CD4-positive, alpha-beta T cell treated with Interleukin-6 at 100 ng/mL for 8 hours (primary cell): Measurements from ENCODE around the gene TMEM134.
"Not testable (repeated sequence)": the region's sequence is repeated elsewhere in the genome, so short reads cannot be mapped to it uniquely, and the experiment has no call there.

Experiments
- DNase-seq: peaks from one replicate; pipeline ENCODE4 v3.0.0-alpha.2; 2020; ENCODE audit warnings: mixed read lengths, low spot score

The TMEM134 gene

DNA sequence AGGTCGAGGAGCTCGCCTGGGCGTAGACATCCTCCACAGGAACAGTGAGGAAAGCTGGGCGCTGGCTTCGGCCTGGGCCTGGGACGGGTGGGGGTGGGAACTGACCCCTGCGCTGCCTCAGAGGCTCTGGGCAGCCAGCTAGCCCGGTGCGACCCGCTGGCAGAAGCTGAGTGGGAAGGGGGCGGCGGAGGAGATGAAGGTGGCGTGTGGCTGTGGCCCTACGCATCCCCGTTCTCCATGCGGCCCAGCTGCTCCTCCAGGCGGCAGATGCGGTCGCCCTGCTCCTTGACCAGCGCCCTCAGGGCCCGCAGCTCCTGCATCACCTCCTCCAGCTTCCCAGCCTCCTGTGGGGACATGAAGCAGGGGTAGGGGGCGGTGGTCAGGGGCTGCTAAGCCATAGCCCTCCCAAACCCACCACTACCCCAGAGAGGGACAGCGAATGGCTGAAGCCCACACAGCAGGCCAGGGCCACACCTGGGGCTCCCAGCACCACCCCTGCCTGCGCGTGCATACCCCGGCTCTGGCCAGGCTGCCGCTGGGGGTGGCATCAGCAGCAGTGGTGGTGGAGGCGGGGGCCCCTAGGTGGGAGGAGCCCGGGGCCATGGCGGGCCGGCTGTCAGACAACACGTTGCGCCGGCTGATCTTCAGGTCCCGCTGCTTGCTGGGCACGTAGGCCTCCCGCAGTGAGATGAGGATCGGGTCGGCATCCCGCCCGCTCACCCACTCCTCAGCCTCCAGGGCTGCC, 30.7 kb downstream of the TMEM134 start:
- peak; percentile 74 for DNase-seq

DNA sequence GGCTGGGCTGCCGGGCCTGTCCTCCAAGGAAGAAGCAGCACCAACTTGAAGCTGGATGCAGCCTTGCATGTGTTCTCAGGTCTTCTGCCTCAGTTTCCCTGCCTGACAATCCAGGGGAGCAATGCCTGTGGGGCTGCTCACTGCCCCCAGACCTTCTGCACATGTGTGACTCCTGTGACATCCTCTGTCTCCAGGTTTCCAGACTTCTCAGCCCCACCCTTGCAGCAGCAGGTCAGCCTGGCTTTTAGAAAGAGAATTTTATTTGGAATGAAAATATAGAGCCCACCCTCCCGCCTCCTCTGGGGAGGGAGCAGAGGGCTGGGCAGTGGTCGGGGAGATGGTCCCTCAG, 31.3 kb downstream of the TMEM134 start:
- DNase-seq, result no peak

DNA sequence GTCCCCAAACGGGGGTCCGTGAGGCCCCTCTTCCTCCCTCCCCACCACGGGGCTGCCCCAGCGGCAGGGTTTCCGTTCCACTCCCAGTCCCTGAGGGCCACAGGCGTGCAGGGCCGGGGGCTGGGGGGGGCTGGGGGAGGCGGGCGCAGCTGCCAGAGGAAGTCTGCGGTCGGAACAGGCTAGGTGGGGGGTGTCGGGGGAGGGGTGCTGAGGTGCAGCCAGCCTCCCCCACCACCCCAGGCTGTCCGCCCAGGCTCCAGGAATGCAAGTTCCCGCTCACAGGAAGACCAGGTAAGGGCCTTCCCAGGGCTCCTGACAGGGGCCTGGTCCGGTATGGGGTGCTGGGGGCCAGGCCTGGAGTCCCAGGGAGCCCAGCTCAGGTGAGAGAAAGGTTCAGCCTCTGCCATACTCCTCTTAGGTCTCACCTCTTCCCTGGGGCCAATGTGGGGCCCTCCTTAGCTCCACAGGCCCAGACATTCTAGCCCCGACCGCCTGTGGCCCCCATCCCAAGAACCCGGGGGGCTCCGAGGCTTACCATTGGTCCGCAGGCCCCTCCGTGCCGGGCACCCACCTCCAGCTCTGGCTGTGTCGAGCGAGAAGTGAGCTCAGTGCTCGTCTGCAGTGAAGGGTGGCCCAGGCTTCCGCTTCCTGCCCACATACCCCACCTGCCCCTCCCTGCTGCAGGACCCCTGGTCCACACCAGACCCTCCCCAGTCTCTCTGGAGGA, 31.8 kb downstream of the TMEM134 start, which contains the start of gene PTPRCAP:
PTPRCAP (minus strand) TSS at position 601 of the 727 bp plus-strand sequence; CDS start at position 538, 63 bp downstream.
- peak; percentile 87 for DNase-seq

DNA sequence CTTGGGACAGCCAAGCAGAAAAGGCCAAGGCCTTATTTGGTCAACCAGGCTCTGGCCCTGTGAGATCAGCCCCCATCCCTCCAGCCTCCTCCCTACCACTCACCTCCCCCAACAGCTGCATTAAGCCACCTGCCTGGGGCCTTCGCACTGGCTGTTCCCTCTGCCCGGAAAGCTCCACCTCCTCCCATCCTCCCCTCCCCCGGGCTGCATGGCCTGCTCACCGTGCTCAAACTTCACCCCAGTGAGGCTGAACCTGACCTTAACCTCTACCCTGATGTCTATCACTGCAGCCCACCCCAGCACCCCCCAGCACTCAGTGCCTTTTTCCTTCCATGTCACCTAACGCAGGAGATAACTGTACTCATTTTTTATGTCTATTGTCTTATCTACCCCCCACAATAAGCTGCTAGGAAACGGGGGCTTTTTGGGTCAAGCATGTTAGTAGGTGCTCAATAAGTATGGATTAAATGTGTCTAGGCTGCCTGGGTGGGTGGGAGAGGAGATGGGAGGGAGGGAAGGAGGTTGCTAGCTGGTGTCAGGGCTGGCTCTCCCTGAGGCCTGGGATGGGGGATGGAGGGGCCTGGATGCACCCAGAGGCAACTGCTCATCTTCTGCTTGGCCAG, 32.5 kb downstream of the TMEM134 start:
- DNase-seq, result peak; percentile 80

DNA sequence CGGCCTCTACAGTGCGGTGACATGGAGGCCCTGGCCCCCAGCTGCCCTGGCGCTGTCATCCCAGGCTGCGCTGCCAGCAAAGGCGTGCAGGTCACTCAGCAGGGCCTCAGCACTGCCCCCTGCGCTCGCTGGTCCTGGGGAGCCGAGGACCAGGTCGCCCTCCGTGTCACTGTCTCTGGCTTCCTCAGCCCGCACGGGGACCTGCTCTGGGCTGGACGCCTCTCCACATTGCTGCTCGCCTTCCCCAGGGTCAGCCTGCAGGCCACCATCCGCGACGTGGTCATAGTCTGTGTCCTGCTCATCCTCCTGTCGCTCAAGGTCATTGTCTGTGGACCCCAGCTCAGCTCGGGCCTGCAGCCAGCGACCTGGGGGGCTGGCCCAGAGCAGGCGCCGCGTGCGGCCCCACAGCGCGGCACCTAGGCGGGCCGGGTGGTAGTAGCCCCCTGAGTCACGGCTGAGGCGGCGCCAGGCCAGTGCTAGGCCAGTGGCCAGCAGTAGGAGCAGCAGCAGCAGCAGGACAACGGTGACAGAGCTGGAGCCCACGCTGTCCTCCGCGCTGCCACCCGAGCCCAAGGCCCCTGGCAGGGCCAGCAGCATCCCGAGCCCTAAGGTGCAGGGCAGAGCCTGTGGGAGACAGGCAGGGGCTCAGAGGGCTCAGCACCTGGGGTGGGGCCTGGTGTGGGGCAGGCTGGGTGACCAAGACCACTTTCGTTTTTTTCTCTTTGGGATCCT, 33.2 kb downstream of the TMEM134 start:
- DNase-seq, result no peak

DNA sequence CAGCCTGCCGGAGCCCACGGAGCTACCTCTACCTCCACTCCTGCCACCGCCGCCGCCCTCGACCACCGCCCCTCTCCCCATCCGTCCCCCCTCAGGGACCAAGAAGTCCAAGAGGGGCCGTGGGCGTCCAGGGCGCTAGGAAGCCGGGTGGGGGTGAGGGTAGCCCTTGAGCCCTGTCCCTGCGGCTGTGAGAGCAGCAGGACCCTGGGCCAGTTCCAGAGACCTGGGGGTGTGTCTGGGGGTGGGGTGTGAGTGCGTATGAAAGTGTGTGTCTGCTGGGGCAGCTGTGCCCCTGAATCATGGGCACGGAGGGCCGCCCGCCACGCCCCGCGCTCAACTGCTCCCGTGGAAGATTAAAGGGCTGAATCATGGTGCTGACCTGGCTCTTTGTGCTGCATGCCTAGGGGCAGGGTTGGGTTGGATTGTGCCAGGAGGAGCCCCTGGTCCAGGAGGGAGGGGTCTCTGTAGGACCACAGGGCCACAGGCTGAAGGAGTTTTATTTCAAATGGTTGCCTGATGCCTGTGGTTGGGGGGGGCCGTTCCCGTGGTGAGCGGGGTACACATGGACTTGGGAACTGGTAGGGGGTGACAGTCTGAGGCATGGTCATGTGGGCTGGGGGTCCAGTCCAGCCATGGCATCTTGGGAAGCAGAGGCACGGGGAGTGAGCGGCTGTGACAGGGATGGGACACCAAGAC, 33.9 kb downstream of the TMEM134 start:
- DNase-seq, result no peak

DNA sequence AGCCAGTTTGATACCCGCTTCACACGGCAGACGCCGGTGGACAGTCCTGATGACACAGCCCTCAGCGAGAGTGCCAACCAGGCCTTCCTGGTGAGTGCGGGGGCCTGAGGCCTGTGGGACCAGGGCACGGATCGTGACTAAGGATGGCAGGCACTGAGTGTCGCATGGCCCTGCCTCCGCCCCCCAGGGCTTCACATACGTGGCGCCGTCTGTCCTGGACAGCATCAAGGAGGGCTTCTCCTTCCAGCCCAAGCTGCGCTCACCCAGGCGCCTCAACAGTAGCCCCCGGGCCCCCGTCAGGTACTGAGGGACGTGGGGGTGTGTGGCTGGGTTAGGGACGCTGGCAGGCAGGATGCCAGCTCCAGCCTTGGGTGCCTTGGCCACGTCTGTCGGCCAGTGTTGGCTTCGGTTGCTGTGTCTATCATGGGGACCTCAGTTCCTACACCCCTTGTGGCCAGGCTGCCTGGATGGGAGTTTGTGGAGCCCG, 34.6 kb downstream of the TMEM134 start:
- DNase-seq, result no peak

DNA sequence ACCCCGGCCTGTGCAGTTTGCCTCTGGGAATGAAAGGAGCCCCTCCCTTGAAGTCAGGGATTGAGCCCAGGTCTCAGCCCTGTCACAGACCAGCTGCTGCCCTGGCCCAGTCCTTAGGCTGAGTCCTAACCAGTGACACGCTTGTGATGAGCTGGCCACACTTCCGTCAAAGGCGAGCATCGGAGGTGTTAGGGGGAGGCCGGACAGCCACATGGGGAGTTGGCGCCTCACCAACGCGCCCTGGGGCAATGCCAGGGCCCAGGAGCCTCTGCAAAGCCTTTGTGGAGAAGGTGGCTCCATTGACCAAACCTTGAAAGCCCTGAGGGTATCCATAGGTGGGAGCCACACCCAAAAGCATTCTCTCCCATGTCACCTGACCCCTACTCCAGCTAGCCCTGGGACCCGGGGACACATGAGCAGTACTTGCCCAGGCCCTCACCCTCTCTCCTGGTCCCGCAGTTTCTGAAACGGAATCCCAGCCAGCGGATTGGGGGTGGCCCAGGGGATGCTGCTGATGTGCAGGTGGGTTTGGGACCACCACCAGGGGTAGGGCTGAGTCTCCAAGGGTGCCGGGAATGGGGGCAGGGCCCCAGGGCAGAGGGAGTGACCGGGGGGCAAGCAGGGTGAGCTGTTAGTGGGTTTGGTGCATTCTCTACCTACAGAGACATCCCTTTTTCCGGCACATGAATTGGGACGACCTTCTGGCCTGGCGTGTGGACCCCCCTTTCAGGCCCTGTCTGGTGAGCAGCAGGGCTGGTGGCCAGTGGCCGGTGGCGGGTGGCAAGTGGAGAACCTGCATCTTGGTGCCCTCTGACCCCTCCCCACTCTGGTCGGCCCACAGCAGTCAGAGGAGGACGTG, 35.3 kb downstream of the TMEM134 start:
- DNase-seq, result no peak

DNA sequence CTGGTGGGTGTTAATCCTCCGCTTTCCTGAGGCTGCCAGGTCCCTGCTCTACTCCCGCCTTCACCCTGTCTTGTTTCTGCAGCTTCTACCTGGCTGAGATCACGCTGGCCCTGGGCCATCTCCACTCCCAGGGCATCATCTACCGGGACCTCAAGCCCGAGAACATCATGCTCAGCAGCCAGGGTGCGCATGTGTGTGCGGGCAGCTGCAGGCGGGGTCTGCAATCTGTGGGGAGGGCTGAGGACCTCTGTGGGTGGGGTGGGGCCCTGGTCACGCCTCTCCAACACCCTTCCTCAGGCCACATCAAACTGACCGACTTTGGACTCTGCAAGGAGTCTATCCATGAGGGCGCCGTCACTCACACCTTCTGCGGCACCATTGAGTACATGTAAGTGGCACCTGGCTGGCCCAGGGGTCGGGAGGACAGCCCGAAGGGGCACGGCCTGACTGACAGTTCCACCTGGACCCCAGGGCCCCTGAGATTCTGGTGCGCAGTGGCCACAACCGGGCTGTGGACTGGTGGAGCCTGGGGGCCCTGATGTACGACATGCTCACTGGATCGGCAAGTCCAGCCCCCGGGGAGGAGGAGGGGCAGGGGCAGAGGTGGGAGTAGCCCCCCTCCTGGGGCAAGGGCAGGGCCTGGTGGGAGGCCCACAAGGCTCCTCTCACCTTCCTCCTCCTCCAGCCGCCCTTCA, 36.2 kb downstream of the TMEM134 start:
- no peak for DNase-seq

DNA sequence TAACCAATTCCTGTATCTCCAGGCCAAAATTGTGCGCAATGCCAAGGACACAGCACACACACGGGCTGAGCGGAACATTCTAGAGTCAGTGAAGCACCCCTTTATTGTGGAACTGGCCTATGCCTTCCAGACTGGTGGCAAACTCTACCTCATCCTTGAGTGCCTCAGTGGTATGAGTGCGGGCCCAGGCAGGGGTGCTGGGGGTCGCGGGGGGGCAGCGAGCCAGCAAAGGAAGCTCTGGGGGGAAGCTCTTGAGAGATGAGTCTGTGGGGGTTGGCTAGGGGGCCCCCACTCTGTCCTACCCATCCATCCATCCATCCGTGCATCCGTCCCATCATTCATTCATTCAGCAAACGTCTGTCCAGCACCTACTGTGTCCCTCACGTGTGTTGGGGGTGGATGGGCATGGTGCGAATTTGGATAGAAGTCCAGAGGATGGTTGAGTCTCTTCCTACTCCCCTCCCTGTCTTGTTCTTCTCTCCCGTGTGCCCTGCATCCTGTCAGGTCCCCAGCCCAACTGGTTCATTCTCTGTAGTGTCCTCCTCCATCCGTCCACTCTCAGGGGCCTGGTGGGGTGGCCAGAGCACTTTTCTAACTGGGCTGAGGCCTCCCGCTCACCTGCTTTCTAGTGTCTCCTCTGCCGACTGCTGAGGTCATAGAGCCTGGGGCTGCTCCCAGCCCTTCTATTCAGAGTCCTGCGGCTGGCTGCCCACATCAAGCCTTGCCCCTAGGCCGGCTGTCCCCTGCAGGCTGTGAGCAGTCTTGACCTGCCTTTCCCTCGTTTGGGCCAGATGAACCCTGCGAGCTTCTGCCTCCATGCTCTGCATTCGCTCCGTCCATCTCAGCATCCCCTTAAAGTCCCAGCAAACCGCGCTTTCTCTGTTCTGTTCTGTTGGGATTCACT, 37.5 kb downstream of the TMEM134 start:
- DNase-seq, result no peak

DNA sequence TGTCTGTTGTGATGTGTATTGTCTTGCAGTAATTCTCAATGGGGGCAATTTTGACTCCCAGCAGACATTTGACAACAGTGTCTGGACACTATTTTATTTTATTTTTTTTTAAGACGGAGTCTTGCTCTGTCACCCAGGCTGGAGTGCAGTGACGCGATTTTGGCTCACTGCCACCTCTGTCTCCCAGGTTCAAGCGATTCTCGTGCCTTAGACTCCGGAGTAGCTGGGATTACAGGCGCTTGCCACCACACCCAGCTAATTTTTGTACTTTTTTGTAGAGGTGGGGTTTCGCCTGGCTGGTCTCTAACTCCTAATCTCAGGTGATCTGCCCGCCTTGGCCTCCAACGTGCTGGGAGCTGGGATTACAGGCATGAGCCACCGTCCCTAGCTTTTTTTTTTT, 39.3 kb downstream of the TMEM134 start:
- DNase-seq, result no peak

DNA sequence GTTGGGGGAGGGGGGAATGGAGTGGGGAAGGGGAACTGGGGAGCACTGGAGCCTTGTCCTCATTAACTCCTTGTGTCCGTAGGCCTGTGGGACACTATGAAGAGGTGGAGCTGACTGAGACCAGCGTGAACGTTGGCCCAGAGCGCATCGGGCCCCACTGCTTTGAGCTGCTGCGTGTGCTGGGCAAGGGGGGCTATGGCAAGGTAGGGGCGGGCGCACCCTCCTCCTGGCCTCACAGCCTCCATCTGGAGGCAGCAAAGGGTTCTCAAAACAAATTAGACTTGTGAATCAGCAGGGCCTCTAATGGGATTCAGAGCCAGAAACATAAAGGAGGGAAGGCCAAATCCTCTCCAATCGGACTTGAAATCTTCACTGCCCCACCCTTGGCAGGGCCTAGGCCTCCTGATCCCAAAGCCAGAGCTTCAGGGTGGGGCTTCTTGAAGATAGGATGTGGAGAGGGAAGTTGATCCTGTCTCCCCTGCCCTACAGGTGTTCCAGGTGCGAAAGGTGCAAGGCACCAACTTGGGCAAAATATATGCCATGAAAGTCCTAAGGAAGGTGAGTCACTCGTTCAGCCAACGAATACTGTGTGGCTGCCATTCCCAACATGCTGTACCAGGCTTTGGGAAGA, 39.9 kb downstream of the TMEM134 start:
- DNase-seq, result no peak

DNA sequence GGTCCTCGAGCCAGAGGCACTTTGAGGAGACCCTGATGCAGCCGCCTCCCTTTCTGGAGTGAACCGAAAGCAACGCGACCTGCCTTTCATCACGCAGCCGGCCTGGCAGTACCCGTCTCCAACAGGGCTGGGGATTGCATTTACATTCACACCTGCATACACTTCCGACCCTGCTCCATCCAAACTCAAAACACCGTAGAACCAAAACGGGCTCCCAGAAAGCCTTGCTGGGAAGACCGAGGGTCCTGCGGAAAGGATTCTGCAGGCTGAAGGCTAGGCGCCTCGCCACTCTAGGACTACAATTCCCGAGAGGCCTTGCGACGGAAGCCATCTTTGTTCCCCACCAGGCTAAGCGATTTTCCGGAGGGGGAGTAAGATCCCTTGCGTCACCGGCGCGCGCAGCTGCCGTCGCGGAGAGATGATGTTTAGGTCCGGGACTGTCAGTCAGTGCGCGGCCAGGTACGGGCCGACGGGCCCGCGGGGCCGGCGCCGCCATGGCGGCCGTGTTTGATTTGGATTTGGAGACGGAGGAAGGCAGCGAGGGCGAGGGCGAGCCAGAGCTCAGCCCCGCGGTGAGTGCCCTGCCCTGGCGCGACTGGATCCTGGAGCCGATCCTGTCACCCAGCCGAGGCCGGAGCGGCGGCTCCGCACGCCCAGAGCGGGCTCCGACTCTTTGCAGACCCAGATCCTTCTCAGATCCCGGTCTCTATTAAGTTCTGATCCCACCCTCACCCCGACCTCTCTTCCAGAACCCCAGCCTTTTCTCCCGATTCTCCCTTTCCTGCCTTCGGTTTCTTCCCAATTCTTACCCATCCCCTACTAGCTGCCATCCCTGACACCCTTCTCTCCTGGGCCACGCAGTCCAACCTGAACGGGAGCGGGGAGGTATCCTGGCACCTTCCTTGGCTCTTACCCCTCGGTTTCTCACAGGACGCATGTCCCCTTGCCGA, 40.7 kb downstream of the TMEM134 start, which contains the start of gene RPS6KB2:
RPS6KB2 (plus strand) TSS at position 443 of the 950 bp plus-strand sequence; CDS start at position 495, 52 bp downstream.
- peak; percentile 97 for DNase-seq

DNA sequence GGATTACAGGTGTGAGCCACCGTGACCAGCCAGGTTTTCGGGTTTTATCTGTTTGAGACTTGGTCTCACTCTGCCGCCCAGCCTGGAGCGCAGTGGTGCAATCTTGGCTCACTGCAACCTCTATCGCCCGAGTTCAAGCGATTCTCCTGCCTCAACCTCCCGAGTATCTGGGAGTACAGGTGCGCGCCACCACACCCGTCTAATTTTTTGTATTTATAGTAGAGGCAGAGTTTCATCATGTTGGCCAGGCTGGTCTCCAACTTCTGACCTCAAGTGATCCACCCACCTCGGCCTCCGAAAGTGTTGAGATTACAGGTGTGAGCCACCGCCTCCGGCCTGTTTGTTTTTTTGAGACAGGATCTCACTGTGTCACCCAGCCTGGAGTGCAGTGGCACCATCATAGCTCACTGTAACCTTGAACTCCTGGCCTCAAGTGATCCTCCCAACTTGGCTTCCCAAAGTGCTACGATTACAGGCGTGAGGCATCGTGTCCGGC, 41.6 kb downstream of the TMEM134 start:
- DNase-seq, result not testable (repeated sequence)

DNA sequence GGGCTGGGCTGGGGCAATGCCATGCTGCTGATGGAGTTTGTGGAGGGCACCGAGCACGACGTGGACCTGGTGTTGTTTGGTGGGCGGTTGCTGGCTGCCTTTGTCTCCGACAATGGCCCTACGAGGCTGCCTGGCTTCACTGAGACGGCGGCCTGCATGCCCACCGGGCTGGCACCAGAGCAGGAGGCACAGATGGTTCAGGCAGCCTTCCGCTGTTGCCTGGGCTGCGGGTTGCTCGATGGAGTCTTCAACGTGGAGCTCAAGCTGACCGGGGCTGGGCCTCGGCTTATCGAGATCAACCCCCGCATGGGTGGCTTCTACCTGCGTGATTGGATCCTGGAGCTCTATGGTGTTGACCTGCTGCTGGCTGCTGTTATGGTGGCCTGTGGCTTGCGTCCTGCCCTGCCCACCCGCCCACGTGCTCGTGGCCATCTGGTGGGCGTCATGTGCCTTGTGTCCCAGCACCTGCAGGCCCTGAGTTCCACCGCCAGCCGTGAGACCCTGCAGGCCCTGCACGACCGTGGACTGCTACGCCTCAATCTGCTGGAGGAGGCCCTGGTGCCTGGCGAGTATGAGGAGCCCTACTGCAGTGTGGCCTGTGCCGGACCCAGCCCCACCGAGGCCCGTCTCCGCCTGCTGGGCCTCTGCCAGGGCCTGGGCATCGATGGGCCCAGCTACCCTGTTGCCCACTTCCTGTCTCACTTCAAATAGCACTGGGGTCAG, 45.0 kb downstream of the TMEM134 start:
- no peak for DNase-seq

DNA sequence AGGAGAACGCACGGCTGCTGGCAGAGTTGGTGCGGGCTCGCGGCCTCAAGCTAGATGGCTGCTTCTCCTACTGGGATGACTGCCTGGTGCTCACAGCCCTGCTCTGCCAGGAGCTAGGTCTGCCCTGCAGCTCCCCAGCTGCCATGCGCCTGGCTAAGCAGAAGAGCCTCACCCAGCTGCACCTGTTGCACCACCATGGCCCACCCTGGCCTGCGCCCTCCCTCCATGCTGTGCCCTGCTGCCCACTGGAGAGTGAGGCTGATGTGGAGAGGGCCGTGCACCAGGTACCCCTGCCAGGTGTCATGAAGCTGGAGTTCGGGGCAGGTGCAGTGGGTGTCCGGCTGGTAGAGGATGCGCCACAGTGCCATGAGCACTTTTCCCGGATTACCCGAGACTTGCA, 45.6 kb downstream of the TMEM134 start:
- DNase-seq, result no peak
